GM21529 (cell line): ENCODE measurements around the gene UQCR10.

Experiments used
- ATAC-seq: cut with Tn5 transposase; IDR thresholded peaks from one replicate; pipeline ENCODE4 v1.9.1; 2021; ENCODE audit not compliant: unreplicated experiment

UQCR10 gene

DNA sequence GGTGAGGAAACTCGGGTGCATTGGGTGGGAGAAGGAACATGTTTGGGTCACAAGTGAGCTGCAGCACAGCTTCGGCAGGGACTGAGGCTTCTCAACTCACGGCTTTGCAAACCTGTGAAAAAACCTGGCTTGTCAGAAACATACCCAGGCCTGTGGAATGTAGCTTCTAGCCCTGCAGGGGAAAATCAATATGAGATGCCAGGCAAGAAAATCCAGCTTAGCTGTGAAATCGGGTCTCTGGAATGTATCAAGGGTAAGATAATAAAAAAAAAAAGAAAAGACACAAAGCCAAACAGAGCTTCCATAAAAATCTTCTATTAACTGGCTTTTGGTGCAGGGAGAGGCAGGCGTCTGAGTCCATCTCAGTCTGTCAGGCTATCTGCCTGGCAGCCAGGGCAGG is 28.5 kb downstream of the UQCR10 start:
- no peak for ATAC-seq

DNA sequence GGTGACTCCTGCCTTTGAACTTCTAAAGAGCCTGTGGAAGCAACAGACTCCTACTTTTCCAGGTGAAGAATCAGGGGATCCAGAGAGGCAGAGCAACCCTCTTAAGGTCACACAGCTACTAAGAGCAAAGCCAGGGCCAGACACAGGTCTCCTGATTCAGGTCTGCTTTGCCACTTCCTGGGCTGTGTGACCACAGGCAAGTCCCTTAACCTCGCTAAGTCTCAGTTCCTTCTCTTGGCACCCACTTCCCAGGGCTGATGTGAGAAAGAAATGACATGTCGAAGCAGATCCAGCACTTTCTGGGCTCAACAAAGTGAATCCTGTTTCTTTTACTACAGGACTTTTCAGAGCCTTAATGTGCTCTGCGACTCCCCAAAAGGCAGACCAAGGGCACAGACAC is 30.2 kb downstream of the UQCR10 start:
- no peak for ATAC-seq

DNA sequence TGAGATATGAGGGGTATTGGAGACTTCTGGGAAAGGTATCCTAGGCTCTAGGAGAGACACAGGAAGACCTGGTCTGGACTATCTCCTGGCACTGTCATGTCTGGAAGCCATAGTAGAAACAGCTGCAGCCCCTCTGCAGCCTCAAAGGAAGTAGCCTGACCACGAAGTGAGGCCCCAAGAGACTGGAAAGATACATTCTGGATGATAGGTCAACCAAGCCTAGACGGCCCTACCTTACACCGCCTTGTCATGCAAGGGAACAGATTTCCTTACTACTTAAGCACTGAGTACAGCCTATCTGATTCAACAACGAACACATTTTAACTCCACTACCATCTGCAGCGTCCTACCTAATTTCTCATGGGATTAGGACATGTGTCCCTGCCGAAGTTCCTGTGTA is 31.1 kb downstream of the UQCR10 start:
- no peak for ATAC-seq

DNA sequence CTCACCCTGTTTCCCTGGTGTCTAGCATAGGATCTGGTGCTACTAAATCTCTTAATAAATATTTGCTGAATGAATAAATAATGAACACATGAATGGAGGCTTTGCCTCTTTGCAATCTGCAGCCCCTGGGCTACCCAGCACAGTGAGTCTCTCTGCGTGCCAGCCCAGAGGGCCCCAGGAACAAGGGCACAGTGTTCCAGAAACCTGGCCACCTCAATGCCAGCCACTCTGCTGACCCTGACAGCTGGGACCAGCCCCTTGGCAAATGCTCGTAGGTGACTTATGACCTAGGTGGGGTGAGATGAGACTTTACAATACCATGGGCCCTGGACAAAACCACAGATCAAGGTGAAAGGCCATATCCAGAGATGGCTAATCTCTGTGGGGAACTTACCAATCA is 31.6 kb downstream of the UQCR10 start:
- ATAC-seq, result no peak

DNA sequence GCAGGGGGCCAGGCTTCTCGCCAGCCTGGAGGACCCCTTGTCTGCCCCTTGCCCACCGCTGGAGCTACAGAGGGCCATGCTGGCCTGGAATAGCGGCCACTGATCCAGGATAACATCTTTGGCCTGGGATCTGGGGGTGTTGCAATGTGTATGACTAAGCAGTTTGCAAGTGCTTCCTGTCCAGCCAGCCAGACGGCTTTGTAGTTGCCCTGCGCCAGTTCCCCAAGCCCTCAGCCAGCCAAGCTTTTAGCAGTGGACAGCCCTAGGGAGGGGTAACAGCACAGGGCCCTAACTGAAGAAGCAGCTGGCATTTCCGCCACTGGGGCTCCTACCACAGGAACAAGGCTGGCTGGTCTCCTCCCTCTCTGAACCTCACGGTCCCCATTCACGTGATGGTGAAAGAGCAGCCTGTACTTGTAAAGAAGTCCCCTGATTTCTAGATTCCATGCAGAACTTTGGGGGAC is 32.1 kb downstream of the UQCR10 start:
- no peak for ATAC-seq

DNA sequence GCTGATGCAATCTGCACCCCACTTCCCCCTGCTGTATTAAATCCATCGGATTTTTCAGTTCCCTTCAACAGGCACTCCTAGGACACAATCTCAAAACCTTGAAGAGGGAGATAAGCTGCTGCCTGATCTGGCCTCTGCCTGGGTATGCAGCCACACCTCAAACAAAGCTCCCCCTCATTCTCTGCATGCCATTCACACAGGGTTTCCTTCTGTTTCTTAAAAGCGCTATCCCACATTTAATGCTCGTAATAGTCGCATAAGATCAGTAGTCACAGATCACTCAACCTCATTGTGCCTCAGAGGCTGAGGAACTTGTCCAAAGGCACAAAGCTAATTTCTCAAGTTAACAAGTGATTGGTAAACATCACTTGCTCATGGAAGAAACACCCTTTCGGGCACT is 34.0 kb downstream of the UQCR10 start:
- no peak for ATAC-seq

DNA sequence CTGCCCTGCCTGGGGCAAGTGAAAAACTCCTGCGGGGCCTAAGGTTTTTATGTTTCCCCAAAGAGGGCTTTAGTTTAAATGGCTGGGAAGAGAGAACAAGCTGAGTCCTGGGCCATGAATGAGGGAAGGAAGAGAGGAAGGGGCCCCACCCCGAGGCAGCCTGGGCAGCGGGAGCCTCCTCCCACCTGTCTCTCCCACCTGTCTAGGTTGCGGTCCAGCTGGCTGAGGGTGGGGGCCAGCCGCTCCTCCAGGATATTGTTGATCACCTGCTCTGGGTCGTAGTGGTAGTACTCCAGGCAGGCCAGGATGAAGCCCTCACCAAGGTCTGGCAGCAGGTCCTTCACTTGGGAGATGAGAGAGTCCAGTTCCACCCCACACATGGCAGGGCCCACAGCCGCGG is 34.6 kb downstream of the UQCR10 start:
- ATAC-seq, result no peak

DNA sequence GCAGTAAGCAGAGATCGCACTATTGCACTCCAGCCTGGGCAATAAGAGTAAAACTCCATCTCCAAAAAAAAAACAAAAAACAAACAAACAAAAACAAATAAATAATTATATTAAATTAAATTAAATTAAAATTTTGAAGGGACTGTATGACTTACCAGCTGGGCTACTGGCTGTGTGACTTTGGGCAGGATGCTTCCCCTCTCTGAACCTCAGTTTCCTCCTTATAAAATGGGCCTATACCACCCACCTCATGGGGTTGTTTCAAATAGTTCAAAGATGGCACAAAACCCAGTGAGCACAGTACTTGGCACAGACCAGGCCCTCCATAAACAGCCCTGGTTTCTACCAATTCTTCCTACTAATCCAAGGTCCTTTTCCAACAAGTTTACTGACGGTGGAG is 36.0 kb downstream of the UQCR10 start:
- ATAC-seq, result no peak

DNA sequence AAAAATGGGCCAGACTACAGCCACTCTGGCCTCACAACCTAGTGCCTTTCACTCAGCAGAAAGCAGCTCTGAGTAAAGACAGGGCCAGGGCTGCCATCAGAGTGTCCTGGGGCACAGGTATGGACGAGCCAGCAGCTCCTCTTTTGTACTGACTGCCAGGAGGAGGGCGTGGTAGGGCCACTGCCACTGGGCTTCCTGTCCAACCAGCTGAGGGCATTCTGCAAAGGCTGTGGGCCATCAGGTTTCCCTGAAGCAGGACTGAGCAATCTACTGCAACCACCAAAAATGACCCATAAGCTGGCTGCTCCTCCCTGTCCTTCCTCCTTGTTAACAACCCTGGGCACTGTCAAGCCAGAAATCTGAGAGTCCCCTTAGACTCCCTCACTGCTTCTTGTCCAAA is 37.8 kb downstream of the UQCR10 start:
- no peak for ATAC-seq

DNA sequence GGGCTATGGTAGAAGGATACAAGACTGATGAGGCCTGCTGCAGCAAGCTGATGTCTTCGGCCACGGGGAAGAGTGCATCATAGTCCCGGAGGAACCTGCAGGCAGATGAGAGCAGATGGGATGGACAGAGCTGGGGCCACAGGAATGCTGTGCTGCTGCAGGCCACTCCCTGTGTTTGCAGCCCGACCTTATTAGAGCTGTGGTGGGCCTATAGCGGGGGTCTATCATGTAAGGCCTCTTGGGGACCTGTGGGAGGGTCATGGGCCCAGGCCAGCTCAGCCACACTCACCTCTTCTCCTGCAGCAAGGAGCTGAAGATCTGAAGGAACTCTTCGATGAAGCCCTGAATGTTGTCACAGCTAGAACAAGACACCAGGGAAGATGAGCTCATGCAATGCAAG is 39.0 kb downstream of the UQCR10 start:
- no peak for ATAC-seq

DNA sequence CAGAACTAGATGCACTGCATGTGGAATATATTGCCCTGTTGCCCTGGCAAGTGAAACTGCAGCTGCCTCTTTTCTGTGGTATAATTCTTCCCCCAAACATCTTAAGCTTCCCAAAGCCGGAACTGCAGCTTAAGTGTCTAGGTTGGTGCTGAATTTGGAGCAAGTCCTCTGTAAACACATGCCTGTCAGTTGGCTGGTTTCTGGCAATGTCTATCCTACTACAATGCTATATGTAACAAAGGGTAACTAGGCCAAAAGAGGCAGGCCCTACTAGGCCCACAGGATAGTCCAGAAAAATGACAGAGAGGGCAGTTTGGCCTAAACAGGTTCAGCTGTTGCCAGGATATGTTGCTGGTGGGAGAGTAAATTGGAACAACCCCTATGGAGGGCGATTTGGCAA is 43.0 kb downstream of the UQCR10 start:
- no peak for ATAC-seq

DNA sequence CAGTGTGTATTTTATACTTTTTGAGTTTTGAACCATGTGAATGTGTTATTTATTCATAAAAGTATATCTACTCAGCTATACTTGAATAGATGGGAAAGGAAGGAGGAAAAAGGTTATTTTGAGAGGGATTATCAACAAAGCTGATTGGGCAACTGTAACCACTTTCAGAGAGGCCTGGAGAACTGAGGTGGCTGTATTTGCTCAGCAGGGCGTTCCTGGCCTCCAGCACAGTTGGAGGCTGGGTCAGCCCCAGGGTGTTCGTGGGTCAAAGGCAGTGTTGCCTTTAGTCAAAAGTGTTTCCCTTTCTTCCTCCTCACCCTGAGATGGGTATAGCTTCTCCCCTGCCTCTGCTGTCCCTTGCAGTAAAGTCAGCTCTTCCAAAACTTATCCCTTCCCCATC is 44.2 kb downstream of the UQCR10 start:
- no peak for ATAC-seq

DNA sequence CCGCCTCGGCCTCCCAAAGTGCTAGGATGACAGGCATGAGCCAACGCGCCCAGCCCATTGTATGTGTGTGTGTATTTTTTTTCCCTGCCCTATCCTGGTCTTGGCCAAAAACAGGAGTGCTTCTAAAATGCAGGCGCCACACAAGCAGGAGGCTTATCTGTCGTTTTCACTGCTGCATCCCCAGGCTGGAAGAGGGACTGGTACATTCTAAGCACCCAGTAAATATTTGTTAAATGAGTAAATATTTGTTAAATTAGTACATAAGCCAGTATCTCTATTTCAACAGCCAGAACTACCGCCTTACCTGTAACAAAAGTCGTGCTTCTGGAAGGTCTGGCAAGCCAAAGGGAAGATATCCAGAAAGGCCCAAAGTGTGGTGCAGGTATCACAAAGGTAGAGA is 46.0 kb downstream of the UQCR10 start:
- no peak for ATAC-seq

DNA sequence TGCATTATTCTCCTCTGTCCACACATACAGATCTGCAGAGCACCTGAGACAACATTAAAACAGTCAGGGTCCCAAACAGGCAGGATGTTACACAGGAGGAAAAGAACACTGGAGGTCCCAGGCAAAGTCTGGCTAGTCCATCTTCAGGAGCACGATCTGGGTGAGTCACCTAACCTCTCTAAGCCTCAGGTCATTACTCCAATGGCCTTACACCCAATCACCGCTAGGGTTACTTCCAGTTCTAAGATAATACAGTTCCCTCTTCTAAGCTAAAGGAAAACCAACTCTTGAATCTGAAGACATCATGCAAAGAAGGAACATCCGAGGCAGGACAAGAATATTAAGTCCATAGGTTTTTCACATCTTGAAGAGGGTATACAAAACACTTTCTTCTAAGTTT is 46.4 kb downstream of the UQCR10 start:
- no peak for ATAC-seq

DNA sequence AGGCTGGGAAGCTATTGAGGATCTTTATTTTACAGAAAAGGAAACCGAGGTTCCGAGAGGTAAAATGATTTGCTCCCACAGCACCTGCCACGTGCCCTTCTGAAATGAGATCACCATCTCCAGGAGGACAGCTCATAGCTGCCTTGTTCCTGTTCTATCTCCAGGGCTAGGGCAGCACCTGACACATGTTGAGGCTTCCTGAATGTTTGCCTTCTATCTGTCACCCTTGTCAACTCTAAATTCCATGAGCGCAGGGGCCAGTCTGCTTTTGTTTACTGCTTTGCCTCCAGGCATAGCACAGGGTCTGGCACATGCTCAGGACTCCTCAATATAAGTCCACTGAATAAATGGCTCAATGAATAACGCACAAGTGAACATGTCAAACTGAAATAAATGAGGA is 46.8 kb downstream of the UQCR10 start:
- ATAC-seq, result no peak

DNA sequence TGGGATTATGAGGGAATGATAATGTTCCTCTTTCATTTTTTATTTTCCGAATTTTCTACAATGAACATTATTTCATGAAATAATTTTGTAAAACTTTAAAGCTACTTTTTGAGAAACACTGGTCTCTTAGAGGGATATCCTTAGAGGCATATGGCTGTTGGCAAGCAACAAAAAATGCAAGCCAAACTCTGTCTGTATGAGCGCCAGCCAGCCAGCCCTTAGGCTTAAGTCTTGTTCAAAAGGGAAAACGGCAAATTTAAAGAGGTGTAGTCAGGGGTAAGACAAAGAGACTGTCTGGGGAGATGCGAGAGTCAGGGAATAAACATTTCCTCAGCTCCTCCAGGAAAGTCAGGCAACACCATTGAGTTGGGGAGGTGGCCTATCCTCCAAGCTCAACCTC is 48.4 kb downstream of the UQCR10 start:
- ATAC-seq, result no peak

DNA sequence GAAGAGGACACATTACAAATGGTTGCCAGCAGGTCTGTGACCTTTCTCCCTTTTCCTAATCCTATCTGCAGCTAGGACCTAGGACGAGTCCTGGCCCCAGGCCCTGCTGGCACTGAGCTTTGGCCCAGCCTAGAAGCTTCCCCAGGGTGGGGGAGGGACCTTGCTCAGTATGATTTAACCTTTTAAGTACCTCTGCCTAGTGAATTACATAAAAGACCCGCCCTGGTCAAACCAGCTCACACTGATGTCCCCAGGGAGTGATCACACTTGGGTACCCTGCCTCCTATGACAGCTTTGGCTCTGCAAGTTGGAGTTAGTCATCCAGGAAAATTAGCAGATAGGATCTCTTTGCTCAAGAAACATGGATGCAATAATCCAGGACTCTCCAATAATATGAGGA is 49.0 kb downstream of the UQCR10 start:
- no peak for ATAC-seq

DNA sequence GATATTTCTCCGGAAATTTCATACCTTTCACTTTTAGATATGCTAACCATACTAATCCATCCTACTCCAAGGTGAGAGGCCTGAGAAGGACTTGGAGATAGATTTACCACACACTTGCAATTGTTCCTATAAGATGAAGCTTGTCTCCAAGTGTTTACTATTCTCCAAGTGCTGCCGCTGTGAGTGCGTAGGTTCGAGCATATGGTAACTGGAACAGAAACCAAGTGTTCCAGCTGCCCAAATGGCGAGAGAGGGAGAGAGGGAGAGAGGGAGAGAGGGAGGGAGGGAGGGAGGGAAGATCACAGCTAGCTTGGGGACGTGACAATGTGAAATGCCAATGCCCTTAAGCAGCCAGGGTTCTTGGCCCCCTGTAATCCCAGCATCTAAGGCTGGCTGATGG is 49.4 kb downstream of the UQCR10 start:
- no peak for ATAC-seq

DNA sequence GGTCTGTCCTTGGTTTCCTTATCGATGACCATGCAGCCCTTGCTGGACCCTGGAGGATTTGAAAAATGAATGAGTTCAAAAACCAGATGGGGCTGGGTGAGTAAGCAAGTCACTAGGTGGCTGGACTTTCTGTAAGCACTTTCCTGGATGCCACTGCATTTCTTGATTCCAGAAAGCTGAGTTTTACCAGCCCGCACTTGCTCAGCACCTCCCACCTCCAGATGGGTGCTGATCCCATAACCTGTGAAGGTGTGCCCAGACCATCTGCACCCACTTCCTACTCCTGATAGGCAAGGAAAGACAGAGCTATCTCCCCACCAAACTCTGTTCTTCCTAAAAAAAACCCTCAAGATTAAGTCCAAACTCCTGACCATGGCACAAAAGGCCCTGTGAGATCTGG is 49.8 kb downstream of the UQCR10 start:
- ATAC-seq, result no peak

DNA sequence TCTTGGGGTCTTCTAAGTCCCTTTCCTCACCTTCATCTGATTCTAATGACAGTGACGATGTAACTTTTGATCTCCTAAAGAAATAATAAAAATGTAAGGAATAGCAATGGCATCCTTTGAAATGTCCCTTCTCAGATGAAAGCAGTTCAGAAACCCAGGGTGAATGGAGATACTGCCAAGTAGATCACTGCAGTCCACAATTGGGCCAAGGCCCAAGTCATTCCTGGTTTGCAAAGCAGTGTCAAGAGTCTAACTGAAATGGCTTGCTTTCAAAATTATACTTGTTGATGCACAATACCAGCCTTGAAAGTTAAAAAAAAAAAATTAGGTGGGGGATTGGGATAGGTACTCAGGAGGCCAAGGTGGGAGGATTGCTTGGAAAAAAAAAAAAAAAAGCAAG is 50.6 kb downstream of the UQCR10 start:
- no peak for ATAC-seq

DNA sequence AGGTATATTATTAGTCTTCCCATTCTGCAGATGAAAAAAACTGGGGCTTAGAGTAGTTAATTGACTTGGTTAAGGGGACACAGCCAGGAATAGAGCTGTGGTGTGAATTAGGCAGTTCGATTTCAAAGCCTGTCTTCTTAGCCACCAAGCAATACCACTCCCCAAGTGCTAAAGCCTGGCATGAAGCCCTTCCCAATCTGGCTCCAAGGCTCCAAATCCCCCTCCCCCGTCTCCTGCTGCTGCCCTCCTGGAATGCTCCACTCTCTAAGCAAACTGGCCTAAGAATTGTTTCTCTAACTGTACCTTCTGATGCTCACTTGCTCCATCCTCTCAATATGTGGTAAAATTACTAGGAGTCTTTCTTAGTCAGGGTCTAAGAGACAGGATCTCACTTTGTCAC is 52.3 kb downstream of the UQCR10 start:
- no peak for ATAC-seq
